OCI-LY7 (cell line): Measurements from ENCODE around the gene GMPR2.

ENCODE experiments used
- CTCF ChIP-seq: fragments of 200-600 bp; sonication (generic); conservative IDR thresholded peaks from 2 replicates; pipeline ENCODE4 v1.5.1; 2014; ENCODE audit warnings: mild to moderate bottlenecking, antibody characterized with exemption, low read length, moderate library complexity, mixed read lengths
- EZH2phosphoT487 ChIP-seq: fragments of 200-600 bp; sonication (generic); IDR thresholded peaks from 2 replicates; pipeline ENCODE4 v1.6.1; 2018; ENCODE audit warnings: low read depth, borderline replicate concordance, mild to moderate bottlenecking, mixed run types, antibody characterized with exemption, low read length, moderate library complexity, mixed read lengths

GRCh38 chr14:24262821-24263733 is 30.3 kb downstream of the GMPR2 start, which contains the start of gene TGM1:
- TF ChIP-seq CTCF (no peak), EZH2phosphoT487 (no peak)
